T-helper 1 cell (primary cell): ENCODE measurements around the gene MANSC1.
"Not testable (repeated sequence)": the region's sequence is repeated elsewhere in the genome, so short reads cannot be mapped to it uniquely, and the experiment has no call there.

Source experiments
- DNase-seq, 5 donors: peaks; one replicate each; pipeline ENCODE4 v3.0.0-alpha.2; 2012 to 2020

The MANSC1 gene

GRCh38 chr12:12365446-12365802, 15.4 kb upstream of the MANSC1 start:
- no peak for DNase-seq

- no peak for DNase-seq
Observed at GRCh38 chr12:12364787-12365445, 14.9 kb upstream of the MANSC1 start.

GRCh38 chr12:12358528-12358927, 8.5 kb upstream of the MANSC1 start:
- no peak for DNase-seq

DNA sequence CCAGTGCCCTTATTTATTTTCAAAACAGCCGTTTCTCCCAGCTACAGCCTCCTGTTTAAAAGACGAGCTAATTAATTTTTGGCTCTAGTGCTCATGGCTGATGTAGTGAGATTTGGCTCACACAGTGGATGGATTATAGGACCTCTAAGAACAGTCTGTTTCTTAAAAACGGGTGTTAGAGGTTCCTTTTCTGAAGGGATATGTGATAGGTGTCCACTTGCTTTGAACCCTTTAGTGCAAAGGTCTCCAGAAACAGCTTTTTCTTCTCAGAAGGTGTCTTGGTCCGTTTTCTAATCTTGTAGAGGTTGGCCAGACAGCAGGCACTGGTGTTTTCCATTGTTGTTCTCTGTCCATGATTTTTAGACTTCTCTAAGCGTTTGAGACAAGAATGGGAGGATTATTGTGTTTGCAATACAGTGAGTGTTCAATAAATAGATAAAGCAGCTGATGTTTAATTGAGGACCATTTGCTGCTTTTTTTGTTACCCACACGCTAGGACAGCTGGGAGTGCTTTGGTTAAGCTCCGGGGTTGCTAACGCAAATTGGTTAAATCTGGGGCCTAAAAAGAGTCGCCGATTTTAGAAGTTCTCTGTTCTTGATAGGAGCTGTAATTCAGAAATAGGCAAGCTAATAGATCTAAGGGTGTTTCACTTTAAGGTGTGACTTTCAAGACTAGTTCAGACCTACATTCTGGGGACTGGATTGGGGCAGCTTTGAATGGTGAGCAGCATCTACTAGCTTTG, 7.8 kb upstream of the MANSC1 start:
- peak in 1 of 5 donors; percentile 46 for DNase-seq

DNA sequence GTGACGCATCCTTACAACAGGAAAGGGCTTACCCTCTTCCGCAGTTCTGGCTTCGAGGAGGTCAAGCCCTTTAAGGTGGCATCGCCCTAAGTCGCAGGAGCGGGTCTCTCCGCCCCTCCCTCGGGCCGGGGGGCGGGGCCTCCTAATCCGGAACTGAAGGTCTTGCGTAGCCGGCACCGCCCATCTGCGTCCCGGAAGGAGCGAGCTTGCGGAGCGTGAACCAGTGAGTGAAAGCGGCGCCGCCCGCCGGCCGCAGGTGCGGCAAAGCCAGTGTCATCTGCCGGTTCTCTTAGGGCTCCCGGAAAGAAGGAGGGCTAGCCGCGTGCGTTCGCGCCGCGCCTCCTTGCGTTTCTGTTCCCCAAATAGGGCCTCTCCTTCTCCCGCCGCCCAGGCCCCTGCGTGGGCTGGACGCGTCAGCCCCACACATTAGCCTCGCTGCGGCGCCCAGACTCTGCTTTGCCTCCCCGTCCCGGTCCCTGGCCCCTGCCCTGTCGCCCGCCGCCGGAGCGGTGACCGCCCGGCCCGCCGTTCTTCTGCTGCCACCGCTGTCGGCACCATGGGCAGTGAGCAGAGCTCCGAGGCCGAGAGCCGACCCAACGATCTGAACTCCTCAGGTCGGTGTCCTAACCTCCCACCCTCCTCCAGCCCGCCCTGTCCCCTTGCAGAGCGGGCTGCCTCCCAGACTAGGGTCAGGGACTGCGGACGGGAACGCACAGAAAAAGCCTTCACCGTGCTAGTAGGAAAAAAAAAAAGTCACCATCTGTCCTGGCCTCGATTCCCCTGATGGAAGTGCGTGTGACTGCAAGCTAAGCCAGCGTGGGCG, 7.1 kb upstream of the MANSC1 start, which contains the start of gene BORCS5:
Gene BORCS5 (plus strand): TSS at position 183 of the 823 bp plus-strand sequence. CDS start 374 bp downstream, at position 557.
- peak; percentile 96 to 100 (median 97) for DNase-seq

GRCh38 chr12:12356467-12356895, 6.4 kb upstream of the MANSC1 start:
- no peak for DNase-seq

DNA sequence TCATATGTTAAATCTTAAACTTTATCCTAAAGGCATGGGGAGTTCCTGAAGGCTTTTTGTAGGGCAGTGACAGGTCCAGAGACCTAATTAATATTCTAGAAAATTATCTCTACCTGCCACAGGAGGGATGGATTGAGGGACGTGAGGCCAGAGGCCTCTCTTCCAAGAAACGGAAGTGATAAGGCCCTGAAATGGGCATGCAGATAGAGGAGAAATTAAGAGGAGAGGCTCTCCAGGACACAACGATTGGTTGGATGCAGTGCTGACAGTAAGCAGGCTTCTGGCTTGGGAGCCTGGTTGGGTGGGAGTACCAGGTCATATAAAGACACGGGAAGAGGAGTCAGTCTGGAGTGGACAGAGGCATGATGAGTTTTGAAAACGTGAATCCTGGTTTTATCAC, 3.8 kb upstream of the MANSC1 start:
- no peak for DNase-seq

DNA sequence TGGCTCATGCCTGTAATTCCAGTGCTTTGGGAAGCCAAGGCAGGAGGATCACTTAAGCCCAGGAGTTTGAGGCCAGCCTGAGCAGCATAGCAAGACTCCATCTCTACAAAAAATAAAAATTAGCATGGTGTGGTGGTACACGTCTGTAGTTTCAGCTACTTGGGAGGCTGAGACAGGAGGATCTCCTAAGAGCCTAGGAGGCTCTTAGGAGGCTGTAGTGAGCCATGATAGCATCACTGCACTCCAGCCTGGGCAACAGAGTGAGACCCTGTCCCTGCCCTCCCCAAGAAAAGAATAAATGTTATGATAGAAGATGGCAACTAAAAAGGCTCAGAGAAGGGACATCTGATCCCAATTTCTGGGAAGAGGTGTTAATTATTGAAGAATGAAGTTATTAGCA, 3.2 kb upstream of the MANSC1 start:
- DNase-seq, result no peak

GRCh38 chr12:12351468-12352185, 1.6 kb upstream of the MANSC1 start:
- not testable (repeated sequence) for DNase-seq

DNA sequence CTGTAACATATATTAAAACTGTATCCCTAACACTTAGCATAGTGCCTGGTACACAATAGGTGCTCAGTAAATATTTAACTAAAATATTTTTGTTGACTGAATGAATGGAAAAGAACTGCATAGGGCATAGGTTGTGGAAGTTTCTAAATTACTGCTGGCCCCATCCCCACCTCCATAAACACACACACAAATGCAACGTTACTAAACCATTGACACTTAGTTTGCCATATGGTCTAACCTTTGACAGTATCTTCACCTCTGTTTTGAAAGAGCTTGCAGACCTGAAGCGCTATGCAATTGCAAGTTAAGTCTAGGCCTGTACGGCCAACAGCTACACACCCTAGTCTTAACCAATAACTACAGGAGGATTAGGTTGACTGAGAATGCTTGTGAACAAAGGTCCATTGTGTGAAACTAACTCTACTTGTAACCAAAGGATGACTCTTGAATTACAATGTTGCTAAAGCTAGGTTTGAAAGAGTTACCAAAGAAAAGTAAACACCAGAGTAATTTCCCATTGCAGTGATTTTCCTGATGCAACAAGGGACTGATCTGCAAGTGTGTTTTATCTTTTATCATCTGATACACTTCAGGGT, 924 bp upstream of the MANSC1 start:
- DNase-seq, result no peak

DNA sequence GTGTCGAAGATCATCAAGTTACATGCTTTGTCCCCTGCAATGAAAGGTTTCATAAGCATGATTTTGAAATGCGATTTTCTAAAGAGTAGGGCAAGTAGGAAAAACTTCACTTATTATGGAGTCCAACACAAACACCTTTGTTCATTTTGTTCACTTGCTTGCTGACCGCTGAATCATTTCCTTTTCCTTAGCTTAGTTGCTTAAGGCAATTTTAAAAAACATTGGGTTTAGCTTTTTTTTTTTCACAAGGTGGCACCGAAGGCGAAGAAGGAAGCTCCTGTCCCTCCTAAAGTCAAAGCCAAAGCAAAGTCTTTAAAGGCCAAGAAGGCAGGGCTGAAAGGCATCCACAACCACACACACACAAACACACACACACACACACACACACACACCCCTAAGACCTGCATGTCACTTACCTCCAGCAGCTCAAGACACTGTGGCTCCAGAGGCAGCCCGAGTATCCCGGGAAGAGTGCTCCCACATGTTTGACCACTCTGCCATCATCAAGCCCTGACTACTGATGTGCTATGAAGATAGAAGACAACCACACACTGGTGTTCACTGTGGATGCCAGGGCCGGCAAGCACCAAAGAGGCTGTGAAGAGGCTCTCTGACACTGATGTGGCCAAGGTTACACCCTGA, 11.4 kb downstream of the MANSC1 start:
- DNase-seq, result no peak

DNA sequence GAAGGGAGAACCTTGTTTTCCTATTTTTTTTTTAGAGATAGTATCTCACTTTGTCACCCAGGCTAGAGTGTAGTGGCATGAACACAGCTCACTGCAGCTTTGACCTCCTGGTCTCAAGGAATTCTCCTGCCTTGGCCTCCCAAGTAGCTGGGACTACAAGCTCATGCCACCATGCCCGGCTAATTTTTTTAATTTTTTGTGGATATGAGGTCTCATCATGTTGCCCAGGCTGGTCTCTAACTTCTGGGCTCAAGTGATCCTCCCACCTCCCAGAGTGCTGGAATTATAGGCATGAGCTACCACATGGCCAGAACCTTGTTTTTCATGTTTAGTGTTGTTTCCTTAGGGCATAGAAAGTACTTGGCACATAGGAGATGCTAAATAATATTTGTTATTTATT, 13.5 kb downstream of the MANSC1 start:
- DNase-seq, result no peak

GRCh38 chr12:12336049-12336411, 14.0 kb downstream of the MANSC1 start:
- no peak for DNase-seq

DNA sequence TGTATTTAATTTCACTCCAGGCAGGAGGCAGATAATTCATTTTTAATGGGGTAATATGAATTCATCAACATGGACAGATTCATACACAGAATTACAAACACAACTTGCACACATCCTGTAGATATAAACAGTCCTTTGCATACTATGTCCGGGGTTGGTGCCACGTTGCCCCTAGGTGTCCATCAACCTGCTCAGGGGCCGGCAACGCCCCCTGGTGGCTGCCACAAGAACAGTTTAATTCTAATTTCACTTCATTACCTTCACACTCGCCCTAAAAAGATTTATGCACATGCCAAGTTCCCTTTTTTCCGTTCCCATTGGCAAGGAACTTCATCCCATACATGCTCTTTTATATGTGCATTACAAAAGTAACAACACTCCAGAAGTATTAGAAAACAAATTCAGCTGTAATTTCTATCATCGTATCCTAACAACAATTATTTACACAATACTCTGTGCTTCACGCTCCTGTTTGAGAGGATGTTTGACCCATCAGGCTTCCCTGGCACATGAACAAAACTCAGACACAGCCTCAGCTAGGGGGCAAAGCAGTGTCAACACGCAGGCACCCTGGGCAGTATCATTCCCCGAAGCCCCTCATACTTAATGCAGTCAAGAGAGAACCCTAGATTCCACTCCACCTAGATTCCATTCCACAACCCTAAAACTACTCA, 15.5 kb downstream of the MANSC1 start:
- peak; percentile 35 to 71 (median 49) for DNase-seq

DNA sequence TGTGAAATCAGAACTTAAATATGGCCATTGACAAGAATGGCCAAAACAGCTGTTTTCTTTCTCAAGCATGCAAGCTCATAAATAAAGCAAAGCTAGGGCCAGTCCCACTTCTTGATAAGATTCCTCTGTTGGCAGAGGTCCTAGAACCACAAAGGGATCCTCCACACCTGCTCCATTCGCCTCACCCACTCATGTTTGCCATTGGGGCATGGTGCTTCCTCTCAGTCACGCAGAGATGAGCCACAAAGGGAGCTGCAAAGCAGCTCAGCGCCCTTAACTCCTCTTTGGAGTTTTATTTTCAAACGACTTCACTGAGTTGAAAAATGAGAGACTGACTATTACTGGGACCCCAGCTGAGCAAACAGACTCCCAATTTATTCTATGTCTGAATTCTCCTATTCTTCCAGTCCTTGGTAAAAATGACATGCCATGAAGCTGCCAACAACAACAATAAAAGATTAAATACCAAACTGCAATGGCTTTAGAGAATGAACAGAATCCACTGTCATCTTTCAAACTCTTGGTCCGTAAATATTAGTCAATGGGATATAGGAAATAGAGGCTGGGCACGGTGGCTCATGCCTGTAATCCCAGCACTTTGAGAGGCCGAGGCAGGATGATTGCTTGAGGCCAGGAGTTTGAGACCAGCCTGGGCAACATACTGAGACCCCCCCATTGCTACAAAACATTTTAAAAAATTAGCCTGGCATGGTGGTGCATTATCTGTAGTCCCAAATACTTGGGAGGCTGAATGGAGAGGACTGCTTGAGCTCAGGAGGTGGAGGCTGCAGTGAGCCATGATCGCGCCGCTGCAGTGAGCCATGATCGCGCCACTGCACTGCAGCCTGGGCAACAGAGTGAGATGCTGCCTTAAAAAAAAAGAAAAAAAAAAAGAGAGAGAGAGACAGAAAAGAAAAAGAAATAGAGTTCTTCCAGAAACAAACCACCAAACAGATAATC, 16.4 kb downstream of the MANSC1 start:
- DNase-seq, result no peak

DNA sequence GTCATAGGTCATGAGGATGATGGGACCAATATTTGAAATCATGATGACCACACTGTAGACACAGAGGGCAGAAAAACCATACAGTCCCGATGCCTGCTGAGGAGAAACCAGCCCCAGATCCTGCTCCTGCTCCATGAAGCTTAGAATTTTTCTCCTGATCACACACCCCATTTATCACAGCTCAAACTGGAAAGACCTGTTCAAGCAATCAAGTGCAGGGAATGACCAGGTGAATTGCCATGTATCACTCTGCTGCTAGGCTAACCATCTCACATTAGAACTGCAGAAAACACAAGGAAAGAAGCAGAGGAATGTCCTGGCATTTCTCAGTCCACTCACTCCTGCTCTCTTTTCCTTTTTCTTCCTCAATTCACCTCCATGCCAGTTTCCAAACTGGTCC, 18.1 kb downstream of the MANSC1 start:
- no peak for DNase-seq

GRCh38 chr12:12331244-12331771, 18.7 kb downstream of the MANSC1 start:
- DNase-seq, result no peak

- peak in 1 of 5 donors; percentile 66 for DNase-seq
Observed at GRCh38 chr12:12327802-12328201, 22.2 kb downstream of the MANSC1 start.

DNA sequence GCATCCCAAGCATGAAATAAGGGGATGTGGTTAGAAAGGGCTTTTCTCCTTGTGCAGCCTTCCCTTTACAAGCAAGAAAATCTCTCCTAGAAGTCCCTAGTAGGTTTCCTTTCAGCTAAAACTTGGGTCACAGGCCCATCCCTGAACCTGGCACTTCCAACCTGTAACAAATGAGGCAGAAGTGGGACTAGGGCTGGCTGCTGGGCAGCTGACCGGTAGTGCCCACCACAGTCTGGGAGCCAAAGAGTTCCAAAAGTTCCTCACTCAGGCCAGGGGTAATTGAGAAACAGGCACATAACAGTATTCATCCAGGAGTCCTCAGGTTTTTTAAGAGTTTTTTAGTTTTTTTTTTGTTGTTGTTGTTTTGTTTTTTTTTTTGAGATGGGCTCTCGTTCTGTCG, 23.8 kb downstream of the MANSC1 start:
- no peak for DNase-seq

DNA sequence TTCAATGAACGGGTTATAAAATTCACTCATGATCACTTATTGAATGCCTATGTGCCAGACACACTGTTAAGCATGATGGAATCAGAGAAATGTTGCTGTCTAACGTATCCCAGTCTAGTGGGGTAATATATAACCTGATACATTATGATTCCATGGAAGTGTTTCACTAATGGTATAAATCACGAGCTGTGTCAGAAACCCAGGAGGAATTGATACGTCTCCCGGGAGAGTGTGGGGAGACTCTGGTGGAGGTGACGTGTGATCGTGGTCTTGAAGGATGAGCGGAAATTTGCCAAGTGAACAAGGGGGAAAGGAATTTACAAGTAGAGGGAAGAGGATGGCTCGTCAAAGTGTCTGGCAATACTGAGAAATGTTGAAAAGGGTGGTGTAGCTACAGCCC, 26.5 kb downstream of the MANSC1 start:
- no peak for DNase-seq
